ENCODE results near the gene TBX4.

Gene TBX4

DNA sequence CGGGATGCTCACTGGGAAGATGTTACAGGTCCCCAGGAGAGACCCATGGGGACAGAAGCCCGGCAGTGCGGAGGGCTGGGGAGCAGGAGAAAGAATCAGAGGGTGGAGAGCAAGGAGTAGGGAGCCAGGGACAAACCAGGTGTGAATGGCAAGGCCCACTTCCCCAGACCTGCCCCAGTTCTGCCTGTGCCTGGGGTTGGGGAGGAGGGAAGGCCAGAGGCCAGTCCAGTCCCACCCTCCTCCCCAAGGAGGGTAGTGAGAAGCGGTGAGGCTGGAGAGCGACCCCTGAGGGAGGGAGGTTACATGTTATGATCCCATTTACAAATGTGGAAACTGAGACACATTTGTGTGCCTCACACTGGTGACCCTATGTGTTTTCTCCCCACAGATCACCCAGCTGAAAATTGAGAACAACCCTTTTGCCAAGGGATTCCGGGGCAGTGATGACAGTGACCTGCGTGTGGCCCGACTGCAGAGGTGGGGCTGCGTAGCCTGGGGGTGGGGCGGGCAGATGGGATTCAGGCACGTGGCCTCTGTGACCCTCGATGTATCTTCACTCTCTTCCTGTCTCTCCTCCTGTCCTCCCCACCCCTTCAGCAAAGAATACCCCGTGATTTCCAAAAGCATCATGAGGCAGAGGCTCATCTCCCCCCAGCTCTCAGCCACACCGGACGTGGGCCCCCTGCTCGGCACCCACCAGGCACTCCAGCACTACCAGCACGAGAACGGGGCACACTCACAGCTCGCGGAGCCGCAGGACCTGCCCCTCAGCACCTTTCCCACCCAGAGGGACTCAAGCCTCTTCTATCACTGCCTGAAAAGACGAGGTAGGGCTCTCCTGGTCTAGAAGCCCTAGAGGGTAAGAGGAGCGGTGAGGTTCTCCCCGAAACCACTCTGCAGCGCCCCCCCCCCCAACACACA, 27.5 kb downstream of the TBX4 start:
- DNase-seq (ENCODE audit: extremely low read depth, low read depth), result no peak
- TF ChIP-seq, protein P1, sequence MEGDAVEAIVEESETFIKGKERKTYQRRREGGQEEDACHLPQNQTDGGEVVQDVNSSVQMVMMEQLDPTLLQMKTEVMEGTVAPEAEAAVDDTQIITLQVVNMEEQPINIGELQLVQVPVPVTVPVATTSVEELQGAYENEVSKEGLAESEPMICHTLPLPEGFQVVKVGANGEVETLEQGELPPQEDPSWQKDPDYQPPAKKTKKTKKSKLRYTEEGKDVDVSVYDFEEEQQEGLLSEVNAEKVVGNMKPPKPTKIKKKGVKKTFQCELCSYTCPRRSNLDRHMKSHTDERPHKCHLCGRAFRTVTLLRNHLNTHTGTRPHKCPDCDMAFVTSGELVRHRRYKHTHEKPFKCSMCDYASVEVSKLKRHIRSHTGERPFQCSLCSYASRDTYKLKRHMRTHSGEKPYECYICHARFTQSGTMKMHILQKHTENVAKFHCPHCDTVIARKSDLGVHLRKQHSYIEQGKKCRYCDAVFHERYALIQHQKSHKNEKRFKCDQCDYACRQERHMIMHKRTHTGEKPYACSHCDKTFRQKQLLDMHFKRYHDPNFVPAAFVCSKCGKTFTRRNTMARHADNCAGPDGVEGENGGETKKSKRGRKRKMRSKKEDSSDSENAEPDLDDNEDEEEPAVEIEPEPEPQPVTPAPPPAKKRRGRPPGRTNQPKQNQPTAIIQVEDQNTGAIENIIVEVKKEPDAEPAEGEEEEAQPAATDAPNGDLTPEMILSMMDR (IDR thresholded peaks at IDR 0.05; ENCODE audit: low read depth, low read length), result no peak

DNA sequence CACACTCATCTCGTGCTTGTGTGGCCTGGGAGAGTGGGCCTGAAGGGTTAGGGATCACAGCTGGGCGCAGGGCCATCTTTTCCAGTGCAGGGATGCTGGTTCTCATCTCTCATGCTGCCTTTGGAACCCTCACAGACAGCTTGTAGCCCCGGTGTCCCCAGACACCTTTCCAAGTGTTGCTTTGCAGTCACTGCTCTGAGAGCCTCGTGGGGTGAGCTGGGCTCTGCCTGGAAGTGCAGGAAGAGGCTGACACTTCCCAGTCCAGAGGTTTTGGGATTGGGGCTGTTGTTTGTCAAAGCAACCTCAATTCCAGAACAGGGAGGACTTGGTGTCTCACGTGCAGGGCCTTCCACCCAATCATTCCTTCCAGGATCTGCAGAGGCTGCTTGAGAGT, 28.2 kb downstream of the TBX4 start:
- TF ChIP-seq, protein P1 (IDR thresholded peaks at IDR 0.05; ENCODE audit: low read depth, low read length), result no peak
- no peak for DNase-seq (ENCODE audit: extremely low read depth, low read depth)

DNA sequence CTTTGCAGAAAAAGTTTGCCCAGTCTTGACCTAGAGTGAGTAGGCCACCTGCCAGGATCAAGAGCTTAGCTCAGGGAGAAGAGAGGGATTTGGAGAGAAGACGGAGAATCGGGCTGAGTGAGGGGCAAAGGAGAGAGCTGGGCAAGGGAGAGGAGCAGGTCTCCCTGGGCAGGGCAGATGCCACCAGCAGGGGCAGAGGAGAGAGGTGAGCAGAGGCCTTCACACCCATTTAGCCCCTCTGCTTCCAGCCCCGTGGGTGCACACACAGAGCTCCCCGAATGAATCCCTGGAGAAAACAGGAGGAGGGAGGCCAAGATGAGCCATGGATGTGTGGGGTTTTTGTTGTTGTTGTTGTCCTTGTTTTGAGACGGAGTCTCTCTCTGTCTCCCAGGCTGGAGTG, 29.2 kb downstream of the TBX4 start:
- no peak for DNase-seq (ENCODE audit: extremely low read depth, low read depth)
- TF ChIP-seq, protein P1 (IDR thresholded peaks at IDR 0.05; ENCODE audit: low read depth, low read length), result no peak

DNA sequence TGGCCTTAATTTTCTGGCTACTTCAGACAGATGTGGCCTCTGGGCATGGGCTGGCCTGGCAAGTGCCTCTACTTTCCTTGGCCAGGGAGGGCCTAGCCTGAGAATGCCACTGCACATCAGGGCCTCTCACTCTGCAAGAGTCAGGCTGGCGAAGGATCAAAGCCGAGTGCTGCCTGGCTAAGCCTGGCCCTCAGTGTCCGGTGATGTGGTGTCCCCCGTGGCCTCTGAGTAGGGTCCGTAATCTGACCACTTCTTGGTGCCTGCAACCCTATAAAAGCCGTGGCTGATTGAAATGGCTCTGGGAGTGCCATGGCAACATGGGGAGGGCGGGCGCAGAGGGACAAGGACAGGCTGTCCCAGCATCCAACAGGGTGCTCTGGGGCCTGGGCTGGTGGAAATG, 30.2 kb downstream of the TBX4 start:
- TF ChIP-seq, protein P1 (IDR thresholded peaks at IDR 0.05; ENCODE audit: low read depth, low read length), result no peak
- no peak for DNase-seq (ENCODE audit: extremely low read depth, low read depth)

DNA sequence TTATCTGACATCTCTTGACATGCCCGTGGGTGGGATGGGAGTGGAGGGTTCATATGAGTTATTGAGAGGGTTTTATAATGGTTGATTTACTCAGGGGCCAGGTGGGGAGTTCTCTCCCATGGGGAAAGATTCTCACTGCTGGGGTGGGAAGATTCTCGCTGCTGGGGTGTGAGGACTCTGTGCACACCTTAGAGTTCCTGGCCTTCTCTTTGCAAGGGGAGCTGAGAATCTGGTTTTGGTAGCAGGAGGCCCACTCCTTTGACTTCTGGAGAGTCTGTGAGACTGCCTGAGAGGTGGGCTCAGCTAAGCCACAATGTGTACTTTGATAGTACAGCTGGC, 31.5 kb downstream of the TBX4 start:
- DNase-seq (ENCODE audit: extremely low read depth, low read depth), result no peak
- TF ChIP-seq, protein P1 (IDR thresholded peaks at IDR 0.05; ENCODE audit: low read depth, low read length), result no peak

DNA sequence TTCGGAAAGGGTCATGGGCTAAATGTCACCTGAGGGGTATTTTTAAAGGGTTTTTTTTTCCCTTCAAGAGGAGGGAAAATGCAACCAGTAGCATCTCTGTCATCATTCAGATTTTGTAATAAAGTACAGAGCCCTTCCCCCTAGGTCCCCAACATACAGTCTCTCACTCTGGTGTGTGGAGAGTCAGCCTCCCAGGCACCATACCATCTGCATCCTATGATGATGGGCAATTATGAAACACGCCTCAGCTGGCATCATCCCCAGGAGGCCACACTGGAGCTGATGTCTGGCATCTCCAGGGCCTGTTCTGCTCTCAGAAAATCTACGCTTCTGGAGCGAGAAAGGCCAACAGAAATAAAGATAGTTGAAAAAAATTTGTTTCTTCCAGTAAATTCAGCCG, 32.0 kb downstream of the TBX4 start:
- TF ChIP-seq, protein P1 (IDR thresholded peaks at IDR 0.05; ENCODE audit: low read depth, low read length), result no peak
- DNase-seq (ENCODE audit: extremely low read depth, low read depth), result no peak

DNA sequence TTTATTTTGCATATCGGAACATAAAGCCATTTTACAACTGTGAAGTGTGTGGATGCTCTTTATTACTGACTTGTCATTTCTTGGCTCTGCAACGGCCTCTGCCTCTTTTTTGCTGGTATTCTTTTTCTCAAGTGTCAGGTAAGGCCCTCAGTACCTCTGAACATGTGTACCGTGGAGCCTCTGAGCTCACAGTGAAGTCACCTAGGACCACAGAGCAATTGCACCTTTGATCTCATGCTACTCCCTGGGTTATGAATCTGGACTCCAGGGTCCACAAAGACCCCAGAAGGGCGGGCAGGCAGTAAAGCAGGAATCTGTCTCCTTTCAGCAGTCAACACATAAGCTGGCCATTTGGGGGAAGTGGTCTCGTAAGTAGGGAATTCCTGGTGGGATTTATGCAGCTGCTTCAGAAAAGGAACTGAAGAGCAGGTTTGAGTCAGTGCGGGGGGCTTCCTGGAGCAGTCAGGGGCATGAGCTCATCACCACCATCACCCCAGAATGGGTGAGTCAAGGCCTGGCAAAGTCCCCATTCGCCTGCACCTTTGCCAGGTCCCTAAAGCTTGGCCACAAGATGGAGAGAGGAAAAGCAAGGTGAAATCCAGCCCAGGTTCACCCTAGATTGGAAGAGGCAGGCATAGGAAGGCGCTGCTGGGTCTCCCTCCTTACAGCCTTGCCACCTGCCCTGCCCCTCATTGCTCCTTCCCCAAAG, 33.0 kb downstream of the TBX4 start:
- DNase-seq (ENCODE audit: extremely low read depth, low read depth), result no peak
- TF ChIP-seq, protein P1 (IDR thresholded peaks at IDR 0.05; ENCODE audit: low read depth, low read length), result no peak
